8988T (cell line): ENCODE measurements around the gene MIPEP.

Experiments
- DNase-seq: peaks from one replicate; pipeline ENCODE4 v3.0.0; 2011

MIPEP gene

GRCh38 chr13:23703246-23703860, 185.8 kb downstream of the MIPEP start:
- DNase-seq = no peak

DNA sequence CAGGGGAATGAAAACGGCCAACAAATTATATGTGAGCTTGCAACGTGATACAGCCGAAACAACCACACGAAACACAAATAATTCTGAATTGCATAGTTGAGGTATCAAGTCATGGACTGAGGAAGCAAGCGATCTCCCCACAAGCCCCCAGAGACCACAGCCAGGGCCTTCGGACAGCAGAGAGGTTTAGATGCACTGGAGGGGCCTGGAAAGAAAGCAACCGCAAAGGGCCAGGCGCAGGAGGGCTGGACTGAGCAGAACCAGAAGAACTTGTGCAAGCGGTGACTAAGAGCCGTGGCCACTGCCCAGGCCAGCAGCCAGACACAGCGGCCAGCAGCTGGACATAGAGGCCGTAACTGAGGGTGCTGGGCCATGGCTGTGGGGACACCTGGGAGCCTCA, 187.6 kb downstream of the MIPEP start:
- DNase-seq = no peak

- no peak for DNase-seq
These were observed 188.0 kb downstream of the MIPEP start for GRCh38 chr13:23701186-23701585.

DNA sequence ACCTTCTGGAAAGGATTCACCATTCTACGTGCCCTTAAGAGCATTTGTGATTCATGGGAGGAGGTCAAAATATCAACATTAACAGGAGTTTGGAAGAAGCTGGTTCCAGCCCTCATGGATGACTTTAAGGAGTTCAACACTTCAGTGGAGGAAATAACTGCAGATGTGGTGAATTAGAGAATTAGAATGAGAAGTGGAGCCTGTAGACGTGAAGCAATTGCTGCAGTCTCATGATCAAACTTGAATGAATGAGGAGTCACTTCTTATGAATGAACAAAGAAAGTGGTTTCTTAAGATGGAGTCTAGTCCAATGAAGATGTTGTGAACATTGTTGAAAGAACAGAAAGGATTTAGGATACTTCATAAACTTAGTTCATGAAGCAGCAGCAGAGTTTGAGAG, 189.9 kb downstream of the MIPEP start:
- no peak for DNase-seq

GRCh38 chr13:23697772-23698313, 191.4 kb downstream of the MIPEP start:
- no peak for DNase-seq

- DNase-seq = no peak
These were observed 192.6 kb downstream of the MIPEP start for GRCh38 chr13:23696610-23697009.

- DNase-seq = no peak
These were observed 193.3 kb downstream of the MIPEP start for GRCh38 chr13:23695711-23696464.

DNA sequence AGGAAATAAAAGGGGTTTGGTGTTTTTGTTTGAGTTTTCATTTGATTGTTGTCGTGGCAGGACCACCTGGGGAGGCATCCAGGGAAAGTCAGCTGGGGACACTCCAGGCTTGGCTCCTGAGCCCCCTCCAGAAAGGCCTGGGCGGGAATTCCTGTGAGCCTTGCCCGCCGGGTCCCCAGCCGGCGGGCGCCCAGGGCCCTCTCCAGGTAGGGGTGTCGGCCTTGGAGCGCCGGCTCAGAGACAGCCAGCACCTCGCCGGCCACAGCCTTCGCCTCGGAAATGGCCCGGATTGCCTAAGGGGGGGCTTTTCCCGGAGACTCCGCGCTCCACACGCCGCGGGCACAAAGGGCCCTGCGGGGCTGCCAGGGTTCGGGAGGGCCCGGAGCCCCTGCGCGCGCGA, 194.0 kb downstream of the MIPEP start:
- no peak for DNase-seq

- DNase-seq = no peak
These were observed 196.4 kb downstream of the MIPEP start for GRCh38 chr13:23692816-23693215.

- DNase-seq = no peak
These were observed 198.5 kb downstream of the MIPEP start for GRCh38 chr13:23690668-23691067.

DNA sequence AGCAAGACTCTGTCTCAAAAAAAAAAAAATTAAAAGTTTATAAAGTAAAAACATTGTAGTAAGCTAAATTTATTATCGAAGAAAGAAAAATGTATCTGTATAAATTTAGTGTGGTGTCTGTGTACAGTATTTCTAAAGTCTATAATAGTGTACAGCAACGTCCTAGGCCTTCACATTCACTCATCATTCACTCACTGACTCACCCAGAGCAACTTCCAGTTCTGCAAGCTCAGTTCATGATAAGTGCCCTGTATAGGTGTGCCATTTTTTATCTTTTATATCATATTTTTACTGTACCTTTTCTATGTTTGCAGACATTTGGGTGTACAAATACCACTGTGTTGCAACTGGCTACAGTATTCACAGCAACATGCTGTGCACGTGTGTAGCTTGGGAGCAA, 200.9 kb downstream of the MIPEP start:
- no peak for DNase-seq

GRCh38 chr13:23687614-23688013, 201.6 kb downstream of the MIPEP start:
- DNase-seq = no peak

GRCh38 chr13:23686948-23687347, 202.3 kb downstream of the MIPEP start:
- DNase-seq = no peak

GRCh38 chr13:23685416-23685815, 203.8 kb downstream of the MIPEP start:
- DNase-seq = no peak

GRCh38 chr13:23684647-23685046, 204.6 kb downstream of the MIPEP start:
- no peak for DNase-seq

DNA sequence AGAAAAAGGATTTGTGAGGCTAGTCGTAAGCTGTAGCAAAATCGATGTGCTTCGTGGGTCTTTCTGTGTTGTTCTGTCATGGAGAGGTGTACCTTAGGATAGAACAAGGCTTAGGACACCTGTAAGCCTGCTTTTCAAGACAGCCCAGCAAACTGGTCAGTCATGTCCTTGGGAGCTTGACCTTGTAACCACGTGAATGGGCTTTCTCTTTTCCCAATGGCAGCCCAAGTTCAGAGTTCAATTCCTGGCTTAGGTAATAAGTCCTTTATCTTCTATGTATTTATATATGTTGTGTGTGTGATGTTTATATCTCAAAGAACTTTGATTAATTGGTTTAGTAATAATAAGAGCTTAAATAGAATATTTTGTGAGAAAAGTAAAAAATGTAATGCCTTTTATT, 206.1 kb downstream of the MIPEP start:
- DNase-seq = no peak

GRCh38 chr13:23680845-23681669, 208.1 kb downstream of the MIPEP start:
- no peak for DNase-seq
